Measurements from ENCODE around the gene GPSM3. TPM values are rescaled to one million over a fixed set of nuclear protein-coding genes. Genes with fewer than 3 reads are reported as not detected.

Gene GPSM3
- total and polyA plus RNA-seq, 2 of the 13 experiments (the other 11 are each of a cell fraction or from before 2014, with no cell fraction given) = 0.18 to 6.2 TPM

DNA sequence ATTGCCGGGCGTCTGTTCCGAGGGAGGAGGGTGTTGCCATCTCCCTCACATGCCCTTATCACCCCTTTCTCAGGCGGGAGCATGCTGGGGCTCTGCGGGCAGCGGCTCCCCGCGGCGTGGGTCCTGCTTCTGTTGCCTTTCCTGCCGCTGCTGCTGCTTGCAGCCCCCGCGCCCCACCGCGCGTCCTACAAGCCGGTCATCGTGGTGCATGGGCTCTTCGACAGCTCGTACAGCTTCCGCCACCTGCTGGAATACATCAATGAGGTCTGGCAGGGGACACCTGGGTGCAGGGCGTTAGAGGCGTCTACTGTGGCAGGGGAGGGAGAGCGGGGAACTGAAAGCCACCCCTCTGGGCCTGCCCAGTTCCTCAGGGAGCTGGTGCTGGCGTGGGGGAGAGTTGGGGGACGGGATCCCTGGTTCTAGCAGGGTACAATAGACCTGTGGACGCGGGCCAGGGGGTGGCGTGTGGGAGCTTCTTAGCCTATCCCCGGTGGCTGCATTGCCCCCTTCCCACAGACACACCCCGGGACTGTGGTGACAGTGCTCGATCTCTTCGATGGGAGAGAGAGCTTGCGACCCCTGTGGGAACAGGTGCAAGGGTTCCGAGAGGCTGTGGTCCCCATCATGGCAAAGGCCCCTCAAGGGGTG lies 37.8 kb downstream of the GPSM3 start (continued):
- TF ChIP-seq CCDC6 (CRISPR knock-in tag; IDR thresholded peaks at IDR 0.05) (peak; percentile 85; the same call in 1 of the 2 replicates), NR3C1 (CRISPR knock-in tag; IDR thresholded peaks at IDR 0.05) (no peak), ZSCAN12 (CRISPR knock-in tag; IDR thresholded peaks at IDR 0.05) (no peak), AGO1 (IDR thresholded peaks at IDR 0.05; ENCODE audit: low read depth, low read length, poor library complexity, severe bottlenecking) (peak; percentile 40), CHD4 (IDR thresholded peaks at IDR 0.05; ENCODE audit: borderline replicate concordance, low read length) (no peak), NFRKB (IDR thresholded peaks at IDR 0.05) (no peak), ZNF317 (CRISPR knock-in tag; IDR thresholded peaks at IDR 0.05) (no peak; the same call in 1 of the 2 replicates), GATA4 (IDR thresholded peaks at IDR 0.05; ENCODE audit: borderline replicate concordance, low read depth) (no peak), GABPB1 (CRISPR knock-in tag; IDR thresholded peaks at IDR 0.05) (no peak; the same call in 1 of the 2 replicates), ARNT (IDR thresholded peaks at IDR 0.05) (no peak), PCBP1 (IDR thresholded peaks at IDR 0.05; ENCODE audit: borderline replicate concordance, low read depth, low read length) (0 out of 2 replicates have a peak, but pooled peaks have one; percentile 39), ZNF143 (CRISPR knock-in tag; IDR thresholded peaks at IDR 0.05) (no peak), SMAD1 (CRISPR knock-in tag; IDR thresholded peaks at IDR 0.05; ENCODE audit: borderline replicate concordance, low read depth) (0 out of 2 replicates have a peak, but pooled peaks have one; percentile 89), RORA (CRISPR knock-in tag; IDR thresholded peaks at IDR 0.05) (no peak), ZNF878 (CRISPR knock-in tag; IDR thresholded peaks at IDR 0.05) (no peak), TGIF2 (CRISPR knock-in tag; IDR thresholded peaks at IDR 0.05) (peak; percentile 85; the same call in 1 of the 2 replicates)
- TF ChIP-seq, protein P1, sequence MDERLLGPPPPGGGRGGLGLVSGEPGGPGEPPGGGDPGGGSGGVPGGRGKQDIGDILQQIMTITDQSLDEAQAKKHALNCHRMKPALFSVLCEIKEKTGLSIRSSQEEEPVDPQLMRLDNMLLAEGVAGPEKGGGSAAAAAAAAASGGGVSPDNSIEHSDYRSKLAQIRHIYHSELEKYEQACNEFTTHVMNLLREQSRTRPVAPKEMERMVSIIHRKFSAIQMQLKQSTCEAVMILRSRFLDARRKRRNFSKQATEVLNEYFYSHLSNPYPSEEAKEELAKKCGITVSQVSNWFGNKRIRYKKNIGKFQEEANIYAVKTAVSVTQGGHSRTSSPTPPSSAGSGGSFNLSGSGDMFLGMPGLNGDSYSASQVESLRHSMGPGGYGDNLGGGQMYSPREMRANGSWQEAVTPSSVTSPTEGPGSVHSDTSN (CRISPR knock-in tag; IDR thresholded peaks at IDR 0.05) = no peak
- TF ChIP-seq, protein P2, sequence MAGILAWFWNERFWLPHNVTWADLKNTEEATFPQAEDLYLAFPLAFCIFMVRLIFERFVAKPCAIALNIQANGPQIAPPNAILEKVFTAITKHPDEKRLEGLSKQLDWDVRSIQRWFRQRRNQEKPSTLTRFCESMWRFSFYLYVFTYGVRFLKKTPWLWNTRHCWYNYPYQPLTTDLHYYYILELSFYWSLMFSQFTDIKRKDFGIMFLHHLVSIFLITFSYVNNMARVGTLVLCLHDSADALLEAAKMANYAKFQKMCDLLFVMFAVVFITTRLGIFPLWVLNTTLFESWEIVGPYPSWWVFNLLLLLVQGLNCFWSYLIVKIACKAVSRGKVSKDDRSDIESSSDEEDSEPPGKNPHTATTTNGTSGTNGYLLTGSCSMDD (CRISPR knock-in tag; IDR thresholded peaks at IDR 0.05) = no peak
- TF ChIP-seq, protein P3, sequence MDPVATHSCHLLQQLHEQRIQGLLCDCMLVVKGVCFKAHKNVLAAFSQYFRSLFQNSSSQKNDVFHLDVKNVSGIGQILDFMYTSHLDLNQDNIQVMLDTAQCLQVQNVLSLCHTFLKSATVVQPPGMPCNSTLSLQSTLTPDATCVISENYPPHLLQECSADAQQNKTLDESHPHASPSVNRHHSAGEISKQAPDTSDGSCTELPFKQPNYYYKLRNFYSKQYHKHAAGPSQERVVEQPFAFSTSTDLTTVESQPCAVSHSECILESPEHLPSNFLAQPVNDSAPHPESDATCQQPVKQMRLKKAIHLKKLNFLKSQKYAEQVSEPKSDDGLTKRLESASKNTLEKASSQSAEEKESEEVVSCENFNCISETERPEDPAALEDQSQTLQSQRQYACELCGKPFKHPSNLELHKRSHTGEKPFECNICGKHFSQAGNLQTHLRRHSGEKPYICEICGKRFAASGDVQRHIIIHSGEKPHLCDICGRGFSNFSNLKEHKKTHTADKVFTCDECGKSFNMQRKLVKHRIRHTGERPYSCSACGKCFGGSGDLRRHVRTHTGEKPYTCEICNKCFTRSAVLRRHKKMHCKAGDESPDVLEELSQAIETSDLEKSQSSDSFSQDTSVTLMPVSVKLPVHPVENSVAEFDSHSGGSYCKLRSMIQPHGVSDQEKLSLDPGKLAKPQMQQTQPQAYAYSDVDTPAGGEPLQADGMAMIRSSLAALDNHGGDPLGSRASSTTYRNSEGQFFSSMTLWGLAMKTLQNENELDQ (CRISPR knock-in tag; IDR thresholded peaks at IDR 0.05; ENCODE audit: borderline replicate concordance) = no peak
- TF ChIP-seq, protein P4, sequence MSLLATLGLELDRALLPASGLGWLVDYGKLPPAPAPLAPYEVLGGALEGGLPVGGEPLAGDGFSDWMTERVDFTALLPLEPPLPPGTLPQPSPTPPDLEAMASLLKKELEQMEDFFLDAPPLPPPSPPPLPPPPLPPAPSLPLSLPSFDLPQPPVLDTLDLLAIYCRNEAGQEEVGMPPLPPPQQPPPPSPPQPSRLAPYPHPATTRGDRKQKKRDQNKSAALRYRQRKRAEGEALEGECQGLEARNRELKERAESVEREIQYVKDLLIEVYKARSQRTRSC (CRISPR knock-in tag; IDR thresholded peaks at IDR 0.05; ENCODE audit: low read depth) = no peak
- TF ChIP-seq, protein P5, sequence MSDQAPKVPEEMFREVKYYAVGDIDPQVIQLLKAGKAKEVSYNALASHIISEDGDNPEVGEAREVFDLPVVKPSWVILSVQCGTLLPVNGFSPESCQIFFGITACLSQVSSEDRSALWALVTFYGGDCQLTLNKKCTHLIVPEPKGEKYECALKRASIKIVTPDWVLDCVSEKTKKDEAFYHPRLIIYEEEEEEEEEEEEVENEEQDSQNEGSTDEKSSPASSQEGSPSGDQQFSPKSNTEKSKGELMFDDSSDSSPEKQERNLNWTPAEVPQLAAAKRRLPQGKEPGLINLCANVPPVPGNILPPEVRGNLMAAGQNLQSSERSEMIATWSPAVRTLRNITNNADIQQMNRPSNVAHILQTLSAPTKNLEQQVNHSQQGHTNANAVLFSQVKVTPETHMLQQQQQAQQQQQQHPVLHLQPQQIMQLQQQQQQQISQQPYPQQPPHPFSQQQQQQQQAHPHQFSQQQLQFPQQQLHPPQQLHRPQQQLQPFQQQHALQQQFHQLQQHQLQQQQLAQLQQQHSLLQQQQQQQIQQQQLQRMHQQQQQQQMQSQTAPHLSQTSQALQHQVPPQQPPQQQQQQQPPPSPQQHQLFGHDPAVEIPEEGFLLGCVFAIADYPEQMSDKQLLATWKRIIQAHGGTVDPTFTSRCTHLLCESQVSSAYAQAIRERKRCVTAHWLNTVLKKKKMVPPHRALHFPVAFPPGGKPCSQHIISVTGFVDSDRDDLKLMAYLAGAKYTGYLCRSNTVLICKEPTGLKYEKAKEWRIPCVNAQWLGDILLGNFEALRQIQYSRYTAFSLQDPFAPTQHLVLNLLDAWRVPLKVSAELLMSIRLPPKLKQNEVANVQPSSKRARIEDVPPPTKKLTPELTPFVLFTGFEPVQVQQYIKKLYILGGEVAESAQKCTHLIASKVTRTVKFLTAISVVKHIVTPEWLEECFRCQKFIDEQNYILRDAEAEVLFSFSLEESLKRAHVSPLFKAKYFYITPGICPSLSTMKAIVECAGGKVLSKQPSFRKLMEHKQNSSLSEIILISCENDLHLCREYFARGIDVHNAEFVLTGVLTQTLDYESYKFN (CRISPR knock-in tag; conservative IDR thresholded peaks at IDR 0.05) = no peak
